SK-N-SH (cell line): ENCODE data around the gene CDKAL1. TPM values are rescaled to one million over a fixed set of nuclear protein-coding genes. Genes with fewer than 3 reads are reported as not detected.

Experiments
- CTCF ChIA-PET: fragments of 300-600, 350-600 bp; formaldehyde crosslinking; extraction: SDS; loops from one replicate; lab custom pipeline; 2021; lab: Yijun Ruan, JAX
- POLR2A ChIA-PET: fragments of 350-600 bp; sonication (Branson Sonifier 250); formaldehyde crosslinking; extraction: SDS; loops from one replicate; lab custom pipeline; 2020; ENCODE audit warnings: antibody characterized with exemption, inconsistent platforms; lab: Yijun Ruan, JAX
- DNase-seq: peaks from one replicate; pipeline ENCODE4 v3.0.0; 2012
- H2AFZ ChIP-seq: fragments of 200-600 bp; sonication (generic); 2 replicates; pipeline ENCODE4 v1.8.1; 2016; ENCODE audit warnings: antibody characterized with exemption, mild to moderate bottlenecking, low read depth
- H3F3A ChIP-seq: fragments of 200-600 bp; sonication (generic); replicated peaks from 2 replicates; pipeline ENCODE3; 2016; ENCODE audit warnings: antibody characterized with exemption, mild to moderate bottlenecking; ENCODE audit not compliant: insufficient read depth
- H3K27ac ChIP-seq, 2 experiments: fragments of 200-500 bp in 1 of 2; fragments of 200-600 bp in 1 of 2; sonication (Bioruptor generic) in 1 of 2; sonication (generic), shearing (Covaris generic) in 1 of 2; 2 replicates each; pipeline versions ENCODE4 v1.5.1 to v1.6.1; 2014 to 2016; ENCODE audit warnings: low read depth in 2 of 2, inconsistent platforms in 1 of 2, low read length in 1 of 2, mild to moderate bottlenecking in 1 of 2, mixed read lengths in 1 of 2
- H3K27me3 ChIP-seq: fragments of 200-600 bp; sonication (generic), shearing (Covaris generic); 2 replicates; pipeline ENCODE4 v1.6.1; 2016; ENCODE audit warnings: mixed run types; ENCODE audit not compliant: insufficient read depth
- H3K36me3 ChIP-seq, 2 experiments: fragments of 200-500 bp in 1 of 2; fragments of 200-600 bp in 1 of 2; sonication (Bioruptor generic) in 1 of 2; sonication (generic) in 1 of 2; replicated peaks in 1 of 2; 2 replicates each; pipeline versions ENCODE3 to v1.5.1; 2014 to 2016; ENCODE audit warnings: low read length in 1 of 2, mild to moderate bottlenecking in 1 of 2; ENCODE audit not compliant: insufficient read depth in 2 of 2, control insufficient read depth in 1 of 2
- H3K4me1 ChIP-seq, 2 experiments: fragments of 200-500 bp in 1 of 2; fragments of 200-600 bp in 1 of 2; sonication (Bioruptor generic) in 1 of 2; sonication (generic), shearing (Covaris generic) in 1 of 2; 2 replicates each; pipeline versions ENCODE4 v1.5.1 to v1.6.1; 2014 to 2016; ENCODE audit warnings: low read depth in 1 of 2, low read length in 1 of 2, mixed run types in 1 of 2; ENCODE audit not compliant: insufficient read depth in 2 of 2, control insufficient read depth in 1 of 2
- H3K4me2 ChIP-seq: fragments of 200-600 bp; sonication (generic), shearing (Covaris generic); 2 replicates; pipeline ENCODE4 v1.6.1; 2017; ENCODE audit warnings: mixed run types
- H3K4me3 ChIP-seq, 2 experiments: fragments of 200-500 bp in 1 of 2; fragments of 200-600 bp in 1 of 2; sonication (Bioruptor generic) in 1 of 2; sonication (generic), shearing (Covaris generic) in 1 of 2; 2 replicates each; pipeline versions ENCODE4 v1.5.1 to v1.8.1; 2014 to 2016; ENCODE audit warnings: low read depth in 2 of 2, inconsistent platforms in 1 of 2, low read length in 1 of 2, mild to moderate bottlenecking in 1 of 2, mixed read lengths in 1 of 2, moderate library complexity in 1 of 2
- H3K79me2 ChIP-seq: fragments of 200-600 bp; sonication (generic); 2 replicates; pipeline ENCODE4 v1.8.1; 2017; ENCODE audit warnings: mild to moderate bottlenecking; ENCODE audit not compliant: insufficient read depth
- H3K9ac ChIP-seq: fragments of 200-600 bp; sonication (generic); 2 replicates; pipeline ENCODE4 v1.6.1; 2017; ENCODE audit warnings: mixed run types
- H3K9me2 ChIP-seq: fragments of 200-600 bp; sonication (generic); 2 replicates; pipeline ENCODE4 v1.6.1; 2017; ENCODE audit warnings: mixed run types
- H3K9me3 ChIP-seq: fragments of 200-600 bp; sonication (generic); 2 replicates; pipeline ENCODE4 v1.6.1; 2017; ENCODE audit warnings: mixed run types, mild to moderate bottlenecking, moderate library complexity
- H4K20me1 ChIP-seq: fragments of 200-600 bp; sonication (generic); 2 replicates; pipeline ENCODE4 v1.6.1; 2017; ENCODE audit warnings: mild to moderate bottlenecking, mixed run types; ENCODE audit not compliant: insufficient read depth
- CTCF ChIP-seq: fragments of 200-600 bp; sonication (generic); IDR thresholded peaks from 2 replicates; pipeline ENCODE4 v1.6.1; 2017; ENCODE audit warnings: antibody characterized with exemption, mild to moderate bottlenecking, moderate library complexity
- ELF1 ChIP-seq: IDR thresholded peaks from 2 replicates; pipeline ENCODE4 v1.4.0; 2012
- EP300 ChIP-seq, 2 experiments: IDR thresholded peaks; 2 replicates each; pipeline versions ENCODE4 v1.4.0 to v1.6.1; 2012; ENCODE audit warnings: borderline replicate concordance in 1 of 2, low read depth in 1 of 2, low read length in 1 of 2
- EZH2phosphoT487 ChIP-seq: fragments of 200-600 bp; sonication (generic); IDR thresholded peaks from 2 replicates; pipeline ENCODE4 v1.6.1; 2017; ENCODE audit warnings: low read depth, mixed run types, mild to moderate bottlenecking, antibody characterized with exemption, moderate library complexity, borderline replicate concordance
- FOXJ3 ChIP-seq: sonication (generic); formaldehyde crosslinking; IDR thresholded peaks from 2 replicates; pipeline ENCODE4 v1.5.1; 2020; ENCODE audit warnings: mild to moderate bottlenecking, missing genetic modification reagents
- FOXM1 ChIP-seq: IDR thresholded peaks from 2 replicates; pipeline ENCODE4 v1.4.0; 2012; ENCODE audit warnings: low read depth, mild to moderate bottlenecking
- JUND ChIP-seq: IDR thresholded peaks from 2 replicates; pipeline ENCODE4 v1.4.0; 2012
- MAX ChIP-seq: IDR thresholded peaks from 2 replicates; pipeline ENCODE4 v1.4.0; 2012; ENCODE audit warnings: low read depth
- MXI1 ChIP-seq: IDR thresholded peaks from 2 replicates; pipeline ENCODE4 v1.6.1; 2012; ENCODE audit warnings: mild to moderate bottlenecking, low read depth, low read length, improper control_type of control experiment
- NRF1 ChIP-seq: IDR thresholded peaks from 2 replicates; pipeline ENCODE4 v1.6.1; 2012; ENCODE audit warnings: low read depth, mild to moderate bottlenecking, low read length
- RCOR1 ChIP-seq: fragments of 150-350 bp; IDR thresholded peaks from 2 replicates; pipeline ENCODE4 v1.6.1; 2017; ENCODE audit warnings: antibody characterized with exemption, low read length
- RFX5 ChIP-seq: IDR thresholded peaks from 2 replicates; pipeline ENCODE4 v1.6.1; 2012; ENCODE audit warnings: mild to moderate bottlenecking, improper control_type of control experiment, low read length
- SMC3 ChIP-seq: IDR thresholded peaks from 2 replicates; pipeline ENCODE4 v1.6.1; 2012; ENCODE audit warnings: low read depth, low read length, improper control_type of control experiment
- USF2 ChIP-seq: fragments of 150-350 bp; IDR thresholded peaks from 2 replicates; pipeline ENCODE4 v1.6.1; 2017; ENCODE audit warnings: antibody characterized with exemption, low read length, low read depth, borderline replicate concordance
- YY1 ChIP-seq: IDR thresholded peaks from 2 replicates; pipeline ENCODE4 v1.4.0; 2012; ENCODE audit warnings: low read depth, mild to moderate bottlenecking
- WGBS: methylation state at CpG from one replicate; pipeline ENCODE4 v1.1.6; 2017; ENCODE audit warnings: low lambda C conversion rate; 5-methylcytosine and 5-hydroxymethylcytosine counted together
- polyA plus RNA-seq, 3 experiments: library from polyadenylated mRNA; depleted of rRNA; stranded (reverse); fragments of >200 nt; gene quantifications; 2 replicates each; pipeline ENCODE4 v1.2.3, GENCODE V29; 2012

CDKAL1 gene
- polyA plus RNA-seq, 1 of the 3 experiments (the other 2 are of a cell fraction) = 2.6 TPM

- no peak for TF ChIP-seq EZH2phosphoT487
- no peak for TF ChIP-seq CTCF
- no peak for TF ChIP-seq RCOR1
- TF ChIP-seq NRF1 = no peak
These were observed 688.4 kb downstream of the CDKAL1 start (continued) for GRCh38 chr6:21222656-21223055.

GRCh38 chr6:21225912-21226311 lies 691.7 kb downstream of the CDKAL1 start:
- 88% methylated on average over 5 of the region's 5 CpGs for WGBS
- CTCF ChIA-PET = interaction anchor here (0.9 kb wide), 1 partner anchor 15 kb away, joined by 3 read pairs; no protein-coding TSS in a partner anchor

More at GRCh38 chr6:21225912-21226311, 691.7 kb downstream of the CDKAL1 start:
- Histone ChIP-seq H3K9ac (no peak overlapping the region), H3F3A (no peaks in the 10 kb centered on the region), H2AFZ (no peak overlapping the region), H3K4me2 (no peak overlapping the region), H3K4me1 (peaks cover 6 to 7% of the 10 kb centered on the region in 2 experiments; a peak in 3 of 4 replicates), H3K27ac (no peak overlapping the region), H3K79me2 (no peaks in the 10 kb centered on the region), H3K9me2 (no peaks in the 10 kb centered on the region), H4K20me1 (no peaks in the 10 kb centered on the region), H3K27me3 (no peaks in the 10 kb centered on the region), H3K4me3 (no peak overlapping the region), H3K36me3 (no peaks in the 10 kb centered on the region), H3K9me3 (no peaks in the 10 kb centered on the region)
- POLR2A ChIA-PET = interaction anchor here (0.6 kb wide), 1 partner anchor 297 kb away, joined by 3 read pairs; no protein-coding TSS in a partner anchor
- DNase-seq = no peak
- TF ChIP-seq SMC3 (no peak), EP300 (IDR thresholded peaks at IDR 0.05; ENCODE audit: borderline replicate concordance in 1 of 2, low read depth in 1 of 2, low read length in 1 of 2) (no peak), FOXM1 (no peak), EZH2phosphoT487 (no peak), YY1 (no peak), JUND (no peak), FOXJ3 (CRISPR knock-in tag) (no peak), MAX (no peak), CTCF (no peak), MXI1 (no peak), RFX5 (no peak), ELF1 (no peak), USF2 (no peak)
